MV-4-11 (cell line): Measurements from ENCODE around the gene TMEM266.
A peak's percentile ranks its signal among the peaks of the same experiment; 100 is the strongest.

Experiments used
- DNase-seq: peaks from one replicate; lab custom pipeline; 2025; lab: John Stamatoyannopoulos, UW

Gene TMEM266

GRCh38 chr15:76183930-76184649 lies 124.3 kb downstream of the TMEM266 start:
- no peak for DNase-seq

DNA sequence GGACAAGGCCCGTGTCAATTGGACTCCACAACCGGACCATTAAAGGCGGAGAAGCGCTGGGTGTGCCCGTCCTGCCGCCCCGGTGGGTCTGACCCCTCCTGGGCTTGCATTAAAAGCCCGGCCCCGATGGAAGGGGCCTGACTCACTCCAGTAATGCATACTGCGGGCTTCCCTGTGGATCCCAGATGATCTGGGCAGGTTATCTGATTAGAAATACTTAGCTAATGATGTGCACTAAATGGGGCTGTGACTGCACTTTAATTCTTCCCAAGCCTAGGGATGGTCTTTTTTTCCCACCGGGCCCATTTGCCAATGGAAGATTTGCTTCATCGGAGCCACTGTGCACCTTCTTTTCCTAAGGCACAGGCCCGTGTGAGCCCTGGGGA lies 124.9 kb downstream of the TMEM266 start:
- no peak for DNase-seq

DNA sequence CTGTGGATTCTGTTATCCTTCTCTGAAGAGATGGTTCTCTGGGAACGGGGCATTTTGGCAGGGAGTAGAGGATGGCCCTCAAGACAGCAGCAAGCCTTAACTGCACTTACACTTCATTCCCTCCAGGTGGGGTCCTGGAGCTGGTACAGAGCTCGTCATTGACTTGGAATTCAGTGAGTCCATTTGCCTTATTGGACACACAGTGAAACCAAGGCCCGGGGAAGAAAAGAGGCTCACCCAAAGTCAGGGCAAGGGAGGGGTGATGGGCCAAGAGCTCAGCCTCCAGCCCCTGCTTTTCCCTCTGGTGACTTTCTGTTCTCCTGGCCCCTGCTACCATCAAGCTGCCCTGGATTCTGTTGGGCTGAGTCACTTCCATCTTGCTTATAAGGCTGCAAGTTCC lies 125.9 kb downstream of the TMEM266 start:
- peak; percentile 29 for DNase-seq

- no peak for DNase-seq
These were observed 127.4 kb downstream of the TMEM266 start for GRCh38 chr15:76187163-76187562.

DNA sequence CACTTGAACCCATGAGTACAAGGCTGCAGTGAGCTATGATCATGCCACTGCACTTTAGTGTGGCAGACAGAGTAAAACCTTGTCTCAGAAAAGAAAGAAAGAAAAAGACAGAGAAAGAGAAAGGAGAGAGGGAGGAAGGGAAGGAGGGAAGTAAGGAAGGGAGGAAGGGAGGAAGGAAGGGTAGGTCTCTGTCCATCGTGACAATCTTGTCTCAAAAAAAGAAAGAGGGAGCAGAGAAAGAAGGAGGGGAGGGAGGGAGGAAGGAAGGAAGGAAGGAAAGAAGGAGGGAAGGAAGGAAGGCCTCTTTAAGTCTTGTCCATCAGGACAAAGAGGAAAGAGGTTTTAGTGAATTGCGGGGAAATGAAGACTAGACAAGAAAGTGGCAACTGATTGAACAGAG lies 129.3 kb downstream of the TMEM266 start:
- no peak for DNase-seq

DNA sequence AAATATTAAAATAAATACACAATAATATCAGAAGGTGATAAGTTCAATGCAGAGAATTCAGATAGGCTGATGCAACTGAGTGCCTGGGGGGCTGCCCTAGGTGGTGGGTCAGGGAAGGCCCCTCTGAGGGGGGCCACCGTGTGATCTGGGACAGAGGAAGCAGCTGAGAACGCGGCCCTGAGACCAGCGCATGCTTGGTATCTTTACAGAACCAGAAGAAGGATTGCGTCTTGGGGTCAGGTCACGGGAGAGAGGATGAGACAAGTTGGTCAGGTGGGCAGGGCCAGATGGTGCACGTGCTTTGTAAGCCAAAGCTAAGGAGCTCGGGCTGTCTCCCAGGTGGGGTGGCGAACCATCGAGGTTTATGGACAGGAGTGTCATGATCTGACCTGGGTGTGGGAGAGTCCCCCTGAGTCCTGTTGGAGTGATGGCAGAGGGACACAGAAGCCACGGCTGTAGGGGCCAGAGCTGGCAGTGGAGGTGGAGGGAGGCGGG lies 130.3 kb downstream of the TMEM266 start:
- DNase-seq = no peak

DNA sequence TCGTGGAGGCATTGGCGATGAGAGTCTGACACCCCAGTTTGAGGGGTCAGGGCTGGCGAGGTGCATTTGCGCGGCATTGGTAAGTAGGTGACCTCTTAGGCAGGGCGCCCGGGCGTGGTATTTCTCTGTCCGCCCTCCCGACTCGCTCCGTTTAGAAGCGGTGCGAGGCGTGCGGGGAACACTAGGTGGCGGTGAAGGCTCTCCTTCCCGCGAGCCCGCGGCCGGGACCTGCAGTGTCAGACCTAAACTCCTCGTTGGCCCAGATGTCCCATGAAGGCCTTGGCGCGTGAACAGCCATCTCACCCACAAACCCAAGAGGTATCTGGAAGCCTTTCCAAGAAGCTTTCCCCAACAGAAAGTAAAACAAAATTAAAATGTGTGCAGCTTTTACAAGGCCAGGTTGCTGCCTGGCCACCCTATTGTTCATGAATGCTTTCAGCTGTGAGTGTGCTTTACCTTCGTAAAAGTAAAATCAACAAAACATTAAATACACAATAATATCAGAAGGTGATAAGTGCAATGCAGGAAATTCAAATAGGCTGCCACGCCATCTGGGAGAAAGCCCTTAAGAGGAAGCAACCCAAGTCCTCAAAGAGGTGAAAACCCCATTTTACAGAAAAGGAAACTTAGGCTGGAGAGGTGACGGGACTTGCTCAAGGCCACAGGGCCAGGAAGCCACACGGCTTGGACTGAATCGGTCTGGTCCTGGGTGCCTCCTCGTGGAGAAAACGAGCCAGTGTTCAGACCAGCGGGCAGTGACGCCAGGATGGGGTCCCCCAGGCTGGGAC lies 131.2 kb downstream of the TMEM266 start:
- peak; percentile 51 for DNase-seq

DNA sequence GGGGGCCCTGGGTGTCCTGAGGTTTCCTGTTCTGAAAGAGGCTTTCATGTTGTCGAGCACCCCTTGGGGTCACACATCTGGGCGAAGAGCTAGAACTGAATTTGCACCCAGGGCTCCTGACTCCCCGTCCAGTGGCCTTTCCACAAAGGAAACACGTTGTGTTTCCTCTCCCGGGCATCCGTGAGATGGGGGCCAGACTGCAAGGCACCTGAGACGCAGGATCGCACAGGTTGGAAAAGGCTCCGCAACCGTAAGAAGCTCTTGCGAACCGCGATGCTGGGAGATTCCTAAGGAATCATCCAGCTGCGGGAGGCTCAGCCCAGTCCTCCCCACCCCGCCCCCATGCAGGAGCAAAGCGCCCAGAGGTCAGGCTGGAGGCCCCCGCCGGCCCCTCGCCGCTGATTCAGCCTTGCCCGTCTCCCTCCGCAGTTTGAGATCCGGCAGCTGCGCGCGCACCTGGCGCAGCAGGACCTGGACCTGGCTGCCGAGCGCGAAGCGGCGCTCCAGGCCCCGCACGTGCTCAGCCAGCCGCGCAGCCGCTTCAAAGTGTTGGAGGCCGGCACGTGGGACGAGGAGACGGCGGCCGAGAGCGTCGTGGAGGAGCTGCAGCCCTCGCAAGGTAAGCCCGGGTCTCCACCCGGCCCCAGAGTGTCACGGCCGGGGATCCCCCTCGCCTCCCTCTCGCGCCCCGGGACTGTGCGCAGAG lies 131.9 kb downstream of the TMEM266 start:
- DNase-seq = no peak

GRCh38 chr15:76192715-76193114 lies 132.9 kb downstream of the TMEM266 start:
- no peak for DNase-seq

GRCh38 chr15:76193934-76194333 lies 134.1 kb downstream of the TMEM266 start:
- DNase-seq = no peak

GRCh38 chr15:76195506-76196268 lies 135.9 kb downstream of the TMEM266 start:
- no peak for DNase-seq

DNA sequence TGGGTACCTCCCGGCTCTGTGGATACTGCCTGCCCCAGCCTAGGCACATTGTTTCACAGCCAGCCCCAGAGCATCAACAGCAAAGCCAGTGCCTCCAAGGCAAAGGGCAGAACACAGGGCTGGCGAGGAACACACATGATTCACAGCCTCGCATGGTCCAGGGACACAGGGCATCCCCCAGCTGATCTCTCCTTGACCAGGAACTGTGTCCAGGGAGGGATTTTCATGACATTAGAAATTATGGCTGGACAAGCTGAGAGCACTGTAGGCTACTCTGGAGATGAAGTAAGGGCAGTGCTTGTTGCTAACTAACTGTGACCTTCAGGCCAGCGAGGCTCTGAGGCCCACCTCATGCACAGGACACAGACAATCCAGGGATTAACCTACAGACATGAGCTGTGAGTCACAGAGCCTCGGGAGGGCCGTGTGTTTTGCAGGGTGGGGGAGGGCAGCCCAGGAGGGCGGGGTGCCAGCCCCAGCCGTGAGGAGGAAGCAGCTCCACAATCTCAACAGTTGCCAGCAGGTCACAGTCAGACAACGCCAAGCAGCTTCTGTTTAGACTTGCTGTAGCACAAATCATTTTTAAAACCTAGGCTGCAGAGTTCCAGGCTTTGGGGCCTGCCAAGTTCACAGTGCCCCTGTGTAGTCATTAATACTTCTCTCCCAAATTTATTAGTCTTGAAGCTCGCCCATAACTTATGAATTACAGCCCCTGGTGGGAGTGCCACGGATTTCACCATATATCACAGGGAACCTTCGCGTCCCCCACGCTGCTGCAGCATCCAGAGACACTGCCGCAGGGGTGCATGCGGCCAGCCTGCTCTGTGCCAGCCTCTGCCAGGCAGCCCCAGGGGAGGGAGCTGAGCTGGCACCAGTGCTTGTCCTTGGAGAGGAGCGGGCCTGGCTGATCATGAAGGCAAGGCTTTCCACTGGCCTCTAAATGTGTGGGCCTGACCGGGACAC lies 136.8 kb downstream of the TMEM266 start:
- peak; percentile 72 for DNase-seq

GRCh38 chr15:76197703-76198455 lies 138.1 kb downstream of the TMEM266 start:
- DNase-seq = no peak

DNA sequence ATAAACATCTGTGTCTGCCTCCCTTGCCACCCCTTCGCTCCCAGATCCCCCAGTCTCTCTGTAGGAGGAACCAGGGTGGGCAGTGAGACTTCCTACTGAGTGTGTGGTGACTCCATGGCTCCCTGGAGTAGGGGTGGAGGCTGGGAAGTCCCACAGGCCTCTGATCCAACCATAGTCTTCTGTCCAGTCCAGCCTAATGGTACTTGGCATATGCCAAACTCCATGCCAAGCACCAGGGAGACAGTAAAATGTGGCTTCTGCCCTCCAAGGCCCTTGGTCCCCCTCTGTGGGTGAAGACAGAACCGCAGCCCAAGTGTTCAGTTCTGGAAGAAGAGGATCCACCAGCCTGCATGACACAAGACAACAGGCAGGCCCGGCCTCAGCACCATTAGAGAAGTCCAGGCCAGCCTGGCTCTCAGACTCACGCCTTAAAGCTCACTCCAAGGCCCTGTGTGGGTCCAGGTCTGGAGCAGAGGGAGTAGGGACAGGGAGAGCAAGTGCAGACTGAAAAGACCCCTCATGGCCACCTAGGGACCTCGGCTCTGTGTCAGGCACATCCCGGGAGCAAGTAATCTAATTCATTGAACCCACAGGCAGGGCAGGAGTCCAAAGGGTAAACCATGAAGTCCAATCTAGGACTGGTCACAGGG lies 138.8 kb downstream of the TMEM266 start:
- DNase-seq = no peak

GRCh38 chr15:76199106-76200082 lies 139.6 kb downstream of the TMEM266 start:
- no peak for DNase-seq

DNA sequence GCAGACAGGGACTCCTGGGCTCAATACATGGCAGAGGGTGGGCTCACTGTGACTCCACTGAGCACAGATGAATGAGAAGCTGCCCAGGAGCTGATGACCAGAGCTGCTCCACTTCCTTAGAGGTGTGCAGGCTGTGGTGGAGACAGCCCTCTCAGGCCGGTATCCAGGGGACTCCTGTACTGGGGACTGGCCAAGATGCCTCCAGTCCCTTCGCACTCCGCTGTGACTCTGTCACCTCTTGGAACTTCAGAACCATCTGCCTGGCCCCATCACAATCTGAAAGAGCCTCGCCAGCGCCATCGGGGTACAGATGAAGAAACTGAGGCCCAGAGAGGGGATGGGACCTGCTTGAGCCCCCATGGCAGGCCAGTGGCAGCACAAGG lies 140.3 kb downstream of the TMEM266 start:
- DNase-seq = no peak

GRCh38 chr15:76200641-76201105 lies 140.9 kb downstream of the TMEM266 start:
- DNase-seq = no peak
